ENCODE data around the gene PLXNB3.
A peak's percentile ranks its signal among the peaks of the same experiment; 100 is the strongest.
"Not testable (repeated sequence)": the region's sequence is repeated elsewhere in the genome, so short reads cannot be mapped to it uniquely, and the experiment has no call there.

The PLXNB3 gene

DNA sequence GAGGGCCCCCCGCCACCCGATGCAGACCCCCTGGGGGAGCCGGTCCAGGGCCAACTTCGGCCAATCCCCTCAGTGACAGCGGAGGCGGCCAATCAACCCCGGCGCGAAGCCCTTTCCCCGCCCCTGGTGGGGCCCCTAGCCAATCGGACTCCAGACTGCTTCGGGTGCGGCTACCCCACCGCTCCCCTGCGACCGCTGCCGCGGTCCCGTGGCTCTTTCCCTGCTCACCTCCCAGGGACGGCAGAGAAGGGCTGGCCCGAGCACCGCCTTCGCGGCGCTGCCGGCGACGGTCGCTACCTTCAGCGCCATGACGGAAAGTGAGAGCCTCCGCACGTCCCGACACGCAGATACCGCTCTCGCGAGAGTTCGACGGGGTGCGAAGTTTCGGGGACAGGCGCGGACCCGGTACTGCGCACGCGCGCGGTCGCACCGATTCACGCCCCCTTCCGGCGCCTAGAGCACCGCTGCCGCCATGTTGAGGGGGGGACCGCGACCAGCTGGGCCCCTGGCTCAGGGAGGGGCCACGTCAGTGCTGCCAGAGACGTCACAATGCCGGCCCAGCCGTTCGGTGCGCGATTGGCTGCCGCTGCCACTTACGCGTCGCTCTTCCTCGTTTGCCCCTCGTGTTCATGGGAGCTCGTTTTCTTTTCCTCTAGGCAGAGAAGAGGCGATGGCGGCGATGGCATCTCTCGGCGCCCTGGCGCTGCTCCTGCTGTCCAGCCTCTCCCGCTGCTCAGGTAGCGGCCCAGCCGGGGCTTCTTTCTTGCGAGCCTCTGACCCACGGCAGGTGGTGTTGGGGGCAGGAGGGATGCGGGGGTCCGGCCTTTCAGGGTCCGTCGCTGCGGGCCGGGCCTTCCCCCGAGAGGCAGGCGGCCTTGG lies 30.2 kb downstream of the PLXNB3 start, which contains the start of the genes IDH3G and SSR4:
Gene IDH3G (minus strand): TSS at position 358 of the 879 bp plus-strand sequence. CDS start 49 bp downstream, at position 309.
Gene SSR4 (plus strand): TSS at position 651 of the 879 bp plus-strand sequence. CDS start 20 bp downstream, at position 671.
- DNase-seq: peak; percentile 86 to 93

DNA sequence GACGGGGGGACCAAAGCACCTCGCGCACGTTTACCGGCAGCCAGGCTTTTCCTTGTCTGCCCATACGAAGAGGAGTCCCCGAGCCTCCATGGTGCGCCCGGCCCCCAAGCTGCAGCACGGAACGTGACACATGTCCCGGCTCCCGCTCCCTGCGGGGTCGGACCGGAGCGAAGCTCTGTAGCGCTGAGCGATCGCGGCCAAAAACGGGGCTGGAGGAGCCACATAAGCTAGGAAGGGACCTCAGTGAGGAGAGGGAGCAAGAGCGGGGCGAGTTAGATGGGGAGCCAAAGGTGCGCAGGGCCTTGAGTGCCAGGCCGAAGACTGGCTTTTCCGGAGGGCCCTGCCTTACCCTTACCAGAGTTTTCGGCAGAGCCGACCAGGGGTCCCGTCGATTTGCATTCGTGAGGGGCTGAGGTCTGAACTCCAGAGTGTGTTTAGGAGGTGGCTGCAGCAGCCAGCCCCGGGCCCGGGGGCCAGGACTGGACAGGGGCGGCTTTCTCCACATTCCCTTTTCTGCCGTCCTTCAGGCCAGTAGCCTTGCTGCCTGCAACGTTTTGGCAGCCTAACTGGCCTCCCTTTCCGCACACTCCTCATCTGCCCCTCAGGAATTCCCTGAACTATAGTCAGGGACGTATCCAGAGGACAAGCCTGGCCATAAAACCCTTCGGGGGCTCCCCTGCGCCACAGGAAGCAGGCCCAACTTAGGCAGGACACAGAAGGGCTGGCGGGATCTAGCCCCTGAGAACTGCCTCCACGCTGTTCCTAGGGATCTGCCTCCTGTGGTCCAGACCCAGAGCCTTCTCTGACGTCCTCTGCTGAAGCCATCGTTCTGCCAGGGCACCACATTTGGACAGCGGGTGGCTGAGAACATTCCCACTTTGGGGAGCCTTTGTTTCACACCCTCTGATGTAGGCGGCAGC lies 31.1 kb downstream of the PLXNB3 start:
- DNase-seq: peak in 1 of 2 experiments; percentile 11

DNA sequence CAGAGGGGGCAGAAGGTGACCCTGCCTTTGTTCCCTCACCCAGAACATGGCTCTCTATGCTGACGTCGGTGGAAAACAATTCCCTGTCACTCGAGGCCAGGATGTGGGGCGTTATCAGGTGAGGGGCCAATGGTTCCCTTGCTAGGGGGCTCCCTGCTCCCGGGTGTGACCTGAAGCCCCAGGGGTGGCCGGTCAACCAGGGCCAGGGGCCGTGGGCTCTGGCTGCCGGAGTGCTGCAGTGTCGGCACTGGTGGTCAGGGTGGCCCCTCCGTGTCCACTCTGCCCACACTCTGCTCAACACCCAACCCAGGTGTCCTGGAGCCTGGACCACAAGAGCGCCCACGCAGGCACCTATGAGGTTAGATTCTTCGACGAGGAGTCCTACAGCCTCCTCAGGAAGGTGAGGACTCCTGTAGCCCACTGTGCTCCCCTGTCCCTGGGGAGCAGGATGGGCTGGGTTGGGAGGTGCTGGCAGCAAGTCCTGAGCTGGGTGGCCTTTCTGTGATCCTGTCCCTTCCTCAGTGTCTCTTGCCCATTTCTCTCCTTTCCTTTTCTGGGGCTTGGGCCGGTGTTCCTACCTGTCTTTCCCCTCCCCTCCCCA lies 33.5 kb downstream of the PLXNB3 start:
- no peak for DNase-seq

DNA sequence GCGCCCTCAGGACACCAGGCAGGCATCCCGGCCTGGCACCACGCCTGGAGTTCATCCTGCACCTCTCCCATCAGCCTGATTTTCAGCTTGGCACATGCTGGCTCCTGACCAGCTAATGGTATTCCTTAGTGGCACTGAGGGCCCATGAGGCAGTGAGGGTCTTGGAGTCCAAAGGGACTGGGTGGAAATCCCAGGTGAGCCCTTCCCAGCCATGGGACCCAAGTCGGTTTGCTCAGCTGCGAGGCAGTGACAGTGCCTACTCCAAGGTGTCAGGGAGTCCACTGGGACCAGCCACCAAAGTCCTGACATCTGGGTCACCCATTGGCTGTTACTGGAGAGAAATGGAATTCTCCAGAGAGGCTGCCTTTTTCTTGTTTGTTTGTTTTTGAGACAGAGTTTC lies 35.3 kb downstream of the PLXNB3 start:
- no peak for DNase-seq

DNA sequence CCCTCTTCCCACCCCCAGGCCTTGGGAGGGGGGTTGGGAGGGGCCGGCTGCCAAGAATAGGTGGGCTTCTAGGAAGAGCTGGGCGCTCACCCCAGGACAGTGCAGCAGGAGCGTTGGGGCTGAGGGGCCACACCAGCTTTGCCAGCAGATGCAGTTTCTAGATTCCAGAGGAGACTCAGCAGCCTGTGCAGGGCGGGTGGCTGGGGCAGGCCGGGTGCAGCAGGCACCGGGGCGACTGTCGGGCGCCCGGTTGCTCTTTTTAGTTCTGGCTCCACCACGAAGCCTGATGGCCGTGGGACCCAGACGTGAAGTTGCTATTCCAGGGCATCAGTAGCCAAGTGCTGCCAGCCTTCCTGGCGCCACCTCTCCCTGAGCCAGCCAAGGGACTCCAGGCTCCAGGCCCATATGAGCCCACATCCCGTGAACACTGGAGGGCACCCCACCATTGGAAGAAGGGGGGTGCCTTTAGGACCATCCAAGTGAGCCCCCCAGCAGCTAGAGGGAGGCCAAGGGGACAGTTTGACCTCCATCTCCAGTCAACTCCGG lies 36.2 kb downstream of the PLXNB3 start:
- no peak for DNase-seq

DNA sequence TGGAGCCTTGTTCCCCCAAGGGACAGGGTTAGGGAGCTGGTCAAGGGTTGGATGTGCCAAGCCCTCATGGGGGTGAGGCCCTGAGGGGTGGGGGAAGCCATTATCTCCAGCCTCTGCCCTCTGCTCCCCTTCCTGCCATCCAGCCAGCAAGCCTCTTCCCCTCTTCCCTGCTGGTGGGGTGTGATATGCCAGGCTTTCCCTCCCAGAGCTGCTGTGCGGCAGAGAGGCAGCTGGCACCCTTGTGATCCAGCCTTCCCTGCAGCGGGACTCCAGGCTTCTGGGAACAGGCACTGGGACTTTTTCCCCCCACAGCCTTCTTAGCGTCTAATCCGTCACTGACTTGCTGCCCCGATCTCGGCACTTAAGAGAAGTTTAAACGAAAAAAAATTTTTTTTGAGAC lies 36.7 kb downstream of the PLXNB3 start:
- DNase-seq: no peak

DNA sequence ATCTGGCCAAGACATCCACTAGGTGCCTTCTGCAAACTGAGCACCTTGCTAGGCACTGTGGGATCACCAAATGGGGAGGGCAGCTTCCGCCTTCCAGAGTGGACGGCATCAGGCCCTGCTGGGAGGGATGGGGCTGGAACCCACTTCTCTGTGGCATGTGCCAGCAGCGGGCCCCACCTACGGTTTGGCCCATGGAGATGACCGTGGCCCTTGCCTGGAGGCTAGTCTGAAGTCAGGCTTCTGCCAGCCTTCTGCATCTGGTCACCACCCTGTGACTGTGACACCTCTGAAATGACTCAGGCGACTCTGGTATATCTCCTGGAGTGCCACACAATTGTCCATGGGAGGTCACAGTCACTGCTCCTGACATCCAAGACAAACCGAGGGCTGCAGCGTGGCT lies 37.6 kb downstream of the PLXNB3 start:
- no peak for DNase-seq

DNA sequence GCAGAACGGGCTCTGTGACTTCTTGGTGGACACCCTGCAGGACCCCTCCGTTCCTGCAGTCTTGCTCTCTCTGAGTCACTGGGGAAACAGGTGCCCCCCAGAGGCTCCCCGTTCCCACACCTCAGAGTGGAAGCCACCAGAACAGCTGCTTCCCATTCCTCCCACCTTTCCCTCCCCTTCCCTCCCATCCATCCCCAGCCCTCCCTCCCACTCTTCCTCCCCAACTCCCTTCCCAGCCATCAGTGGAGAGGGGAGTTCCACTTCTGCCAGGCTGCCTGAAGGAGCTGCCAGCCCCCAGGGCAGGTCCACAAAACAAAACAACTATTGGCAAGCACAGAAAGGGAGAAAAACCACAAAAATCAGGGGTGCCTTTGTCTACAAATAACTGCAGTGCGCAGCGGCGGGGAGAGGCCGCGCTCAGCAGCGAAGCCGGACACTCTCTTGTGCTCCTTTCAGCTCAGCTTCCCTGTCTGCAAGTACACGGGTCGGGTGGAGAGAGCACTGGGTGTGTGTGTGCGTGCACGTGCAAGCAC lies 38.5 kb downstream of the PLXNB3 start:
- DNase-seq: no peak

DNA sequence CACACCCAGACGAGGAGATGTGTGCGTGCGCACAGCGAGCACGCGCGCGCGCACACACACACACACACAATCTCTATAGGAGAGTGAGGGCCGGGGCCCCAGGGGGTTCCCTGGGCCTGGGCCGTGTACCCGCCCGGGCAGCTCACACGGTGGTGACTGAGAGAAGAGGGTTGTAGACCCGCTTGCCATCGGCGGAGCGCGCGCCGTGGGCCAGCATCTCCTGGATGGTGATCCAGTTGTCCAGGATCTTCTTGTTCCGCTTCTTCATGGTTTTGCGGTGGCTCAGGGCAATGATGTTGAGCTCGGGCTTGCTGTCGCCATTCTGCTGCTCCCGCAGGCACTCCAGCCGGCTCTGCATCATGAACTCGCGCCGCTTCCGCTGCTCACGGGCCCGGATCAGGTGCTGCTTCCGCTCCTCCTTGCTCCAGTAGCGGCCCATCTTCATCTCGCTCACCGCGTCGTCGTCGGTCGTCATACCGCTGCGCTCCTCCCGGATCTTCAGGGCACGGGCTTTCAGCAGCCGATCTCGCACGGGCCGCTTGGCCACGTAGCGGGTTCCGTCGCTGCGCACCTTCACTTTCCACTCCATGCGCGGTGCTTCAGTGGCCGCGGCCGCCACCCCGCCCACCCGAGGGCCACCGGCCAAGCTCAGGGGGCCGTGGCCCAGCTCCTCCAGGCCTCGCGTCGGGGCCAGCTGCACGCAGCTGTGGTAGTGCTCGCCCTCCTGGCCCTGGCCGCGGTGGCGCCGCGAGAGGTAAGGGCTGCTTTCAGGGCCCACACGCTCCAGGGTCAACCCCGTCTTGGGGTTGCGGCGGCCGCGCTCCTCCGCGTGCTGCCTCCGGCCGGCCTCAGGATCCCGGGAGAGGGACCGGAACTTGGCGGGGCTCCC lies 39.4 kb downstream of the PLXNB3 start:
- DNase-seq: no peak

DNA sequence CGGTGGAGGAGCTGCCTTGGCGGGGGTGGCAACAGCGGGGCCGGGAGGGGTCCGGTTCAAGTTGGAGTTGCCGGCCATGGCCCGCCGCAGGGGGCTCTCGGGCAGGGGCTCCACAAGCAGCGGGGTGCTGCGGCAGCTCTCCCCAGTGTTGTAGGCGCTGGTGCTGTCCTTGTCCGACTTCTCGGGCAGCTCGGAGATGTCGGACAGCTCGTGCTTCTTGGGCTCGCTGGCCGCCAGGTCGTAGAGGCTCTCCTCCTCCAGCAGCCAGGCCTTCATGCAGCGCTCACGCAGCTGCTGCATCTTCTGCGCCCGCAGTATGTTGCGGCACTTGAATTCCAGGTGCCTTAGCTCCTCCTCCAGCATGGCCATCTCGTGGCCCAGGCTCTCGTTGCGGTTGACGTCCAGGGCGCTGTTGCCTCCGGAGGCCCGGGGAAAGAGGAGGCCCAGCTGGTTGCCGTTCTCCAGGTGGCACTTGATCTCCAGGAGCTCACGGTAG lies 40.1 kb downstream of the PLXNB3 start:
- DNase-seq: no peak

DNA sequence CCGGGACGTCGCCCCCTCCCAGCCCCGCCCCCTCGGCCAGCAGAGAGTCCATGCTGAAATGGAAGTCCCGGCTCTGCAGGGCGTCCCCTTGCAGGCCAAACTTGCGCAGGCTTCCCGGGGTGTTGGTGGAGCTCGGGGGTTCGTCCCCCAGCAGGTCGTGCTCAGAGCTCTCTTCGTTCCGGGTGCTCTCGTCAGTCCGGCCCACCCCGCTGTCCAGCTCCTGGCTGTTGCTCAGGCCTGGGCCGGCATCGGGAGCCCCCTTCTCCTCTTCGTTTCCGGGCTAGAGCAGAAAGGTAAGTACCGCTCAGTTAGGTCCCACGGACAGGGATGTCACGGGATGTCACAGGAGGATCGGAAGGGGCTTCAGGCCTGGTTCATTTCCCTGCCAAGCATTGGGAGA lies 40.6 kb downstream of the PLXNB3 start:
- no peak for DNase-seq

DNA sequence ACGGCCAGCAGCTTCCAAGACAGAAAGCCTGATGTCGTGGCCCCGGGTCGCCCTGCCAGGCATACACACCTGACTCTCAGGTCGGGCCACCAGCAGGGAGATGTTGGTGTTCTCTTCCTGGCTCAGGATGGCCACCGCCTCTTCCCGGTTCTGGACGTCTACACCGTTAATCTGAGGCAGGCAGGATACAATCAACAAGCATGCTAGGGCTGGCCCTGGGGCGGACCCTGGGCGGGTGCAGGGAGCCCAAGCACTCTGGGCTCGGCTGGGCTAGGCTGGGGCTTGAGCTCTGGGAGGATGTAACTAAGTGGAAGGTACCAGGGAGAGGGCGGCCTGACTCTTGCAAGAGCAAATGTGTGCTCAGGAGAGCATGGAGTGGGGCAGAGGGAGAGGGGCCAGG lies 41.4 kb downstream of the PLXNB3 start:
- no peak for DNase-seq

DNA sequence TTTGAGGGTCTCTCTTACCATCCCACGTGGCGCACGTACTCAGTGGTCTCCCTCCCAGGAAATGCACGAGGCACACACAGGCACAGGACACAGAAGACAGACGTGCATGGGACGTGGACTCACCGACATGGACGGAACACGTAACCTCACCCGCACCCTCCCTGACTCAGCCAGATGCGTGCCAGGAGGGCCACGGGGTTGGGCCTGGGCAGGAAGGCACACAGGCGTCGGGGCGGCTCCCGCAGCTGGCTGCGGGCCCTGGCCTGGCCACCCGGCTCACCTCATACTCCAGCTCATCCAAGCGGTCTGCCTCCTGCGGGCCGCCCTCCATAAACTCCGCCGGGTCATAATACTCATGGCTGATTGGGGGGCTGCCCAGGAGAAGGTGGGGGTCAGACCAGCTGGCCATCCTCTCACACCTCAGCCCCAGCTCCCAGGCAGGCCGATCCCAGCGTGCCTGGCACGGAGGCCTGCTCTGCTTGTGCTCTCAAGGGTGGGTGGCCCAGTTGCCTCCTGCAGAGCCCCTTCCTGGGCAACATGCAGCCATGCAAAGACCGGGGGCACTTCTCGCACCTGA lies 43.0 kb downstream of the PLXNB3 start:
- DNase-seq: no peak

DNA sequence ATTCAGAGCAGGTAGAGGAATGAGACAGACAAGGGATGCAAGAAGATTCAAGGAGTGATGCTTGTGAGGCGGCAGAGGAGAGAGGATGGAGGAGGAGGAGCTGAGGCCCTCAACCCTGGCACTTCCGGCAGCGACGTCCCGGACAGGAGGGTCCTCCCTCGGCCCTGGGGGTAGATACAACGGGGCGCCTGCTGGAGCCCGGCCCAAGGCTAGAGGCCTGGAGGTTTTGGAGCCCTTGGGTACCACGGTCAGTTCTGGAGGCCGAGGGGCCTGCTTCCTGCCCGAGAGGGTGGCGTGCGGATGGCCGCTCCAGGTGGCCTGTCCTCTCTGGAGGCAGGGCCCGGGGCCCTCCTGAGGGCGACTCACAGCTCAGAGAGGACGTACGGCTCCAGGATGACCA lies 43.9 kb downstream of the PLXNB3 start:
- DNase-seq: no peak

DNA sequence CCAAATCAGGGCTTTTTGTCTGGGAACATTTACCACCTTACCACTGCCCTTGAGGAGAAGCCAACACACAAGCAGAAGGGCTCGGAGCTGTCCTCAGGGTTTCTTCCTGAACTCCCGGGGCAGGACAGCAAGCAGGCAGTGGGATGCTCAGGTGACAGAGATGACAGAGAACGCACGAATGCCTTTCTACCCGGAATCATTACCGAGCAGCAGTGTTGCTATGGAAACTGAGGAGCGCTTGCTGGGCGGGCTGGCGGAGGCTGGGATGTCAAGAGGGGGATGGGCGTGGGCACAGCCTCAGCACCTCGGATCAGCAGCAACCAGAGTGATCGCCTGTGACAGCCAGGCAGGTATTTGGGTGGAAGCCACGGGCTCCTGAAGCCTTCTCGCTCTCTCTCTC lies 48.2 kb downstream of the PLXNB3 start:
- no peak for DNase-seq

DNA sequence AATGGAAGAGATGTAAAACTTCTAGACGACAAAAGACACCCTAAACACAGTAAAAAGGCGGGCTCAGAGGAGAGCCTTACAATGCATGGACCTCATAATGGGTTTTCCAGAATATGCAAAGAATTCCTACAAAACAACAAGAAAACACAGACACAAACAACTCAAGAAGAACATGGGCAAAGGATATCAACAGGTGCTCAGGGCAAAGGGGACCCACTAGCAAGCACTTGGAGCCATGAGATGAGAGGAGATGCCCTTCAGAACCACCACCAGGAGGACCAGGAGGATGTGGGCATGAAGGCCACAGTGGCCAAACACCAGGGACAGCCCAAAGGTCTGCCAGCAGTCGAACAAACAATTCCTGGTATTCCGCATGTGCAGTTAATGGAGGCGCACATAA lies 49.1 kb downstream of the PLXNB3 start:
- no peak for DNase-seq

DNA sequence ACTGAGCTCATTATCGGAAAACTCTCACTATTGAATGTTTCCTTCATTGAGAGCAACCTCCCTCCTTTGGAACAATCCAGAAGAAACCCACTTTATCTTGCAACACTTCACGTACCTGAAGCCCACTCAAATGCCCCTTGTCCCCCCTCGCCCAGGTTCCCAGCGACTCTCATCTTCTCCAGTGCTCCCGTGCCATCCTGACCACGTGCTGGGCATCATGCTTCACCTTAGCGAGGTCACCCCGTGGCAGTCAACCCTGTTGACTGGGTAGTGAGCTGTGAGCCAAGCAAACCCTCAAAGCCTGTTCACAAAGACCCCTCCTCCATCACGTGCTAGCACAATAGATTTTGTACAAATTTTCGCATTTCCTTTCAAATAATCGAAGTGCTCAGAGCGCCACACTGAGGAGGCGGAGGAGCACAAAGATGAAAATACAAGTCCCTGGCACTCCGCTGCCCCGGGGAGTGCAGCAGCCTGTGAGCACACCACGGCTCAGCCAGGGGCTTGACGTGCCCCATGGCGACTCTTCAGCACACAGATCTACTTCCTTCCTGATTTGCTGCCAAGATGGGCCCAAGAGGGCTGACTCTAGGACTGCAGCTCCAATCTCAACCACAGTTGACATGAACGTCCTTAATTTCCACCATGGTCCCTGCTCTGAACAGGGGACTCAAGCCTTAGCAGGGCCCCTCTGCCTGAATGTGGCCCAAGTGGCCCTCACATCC lies 50.7 kb downstream of the PLXNB3 start:
- no peak for DNase-seq

DNA sequence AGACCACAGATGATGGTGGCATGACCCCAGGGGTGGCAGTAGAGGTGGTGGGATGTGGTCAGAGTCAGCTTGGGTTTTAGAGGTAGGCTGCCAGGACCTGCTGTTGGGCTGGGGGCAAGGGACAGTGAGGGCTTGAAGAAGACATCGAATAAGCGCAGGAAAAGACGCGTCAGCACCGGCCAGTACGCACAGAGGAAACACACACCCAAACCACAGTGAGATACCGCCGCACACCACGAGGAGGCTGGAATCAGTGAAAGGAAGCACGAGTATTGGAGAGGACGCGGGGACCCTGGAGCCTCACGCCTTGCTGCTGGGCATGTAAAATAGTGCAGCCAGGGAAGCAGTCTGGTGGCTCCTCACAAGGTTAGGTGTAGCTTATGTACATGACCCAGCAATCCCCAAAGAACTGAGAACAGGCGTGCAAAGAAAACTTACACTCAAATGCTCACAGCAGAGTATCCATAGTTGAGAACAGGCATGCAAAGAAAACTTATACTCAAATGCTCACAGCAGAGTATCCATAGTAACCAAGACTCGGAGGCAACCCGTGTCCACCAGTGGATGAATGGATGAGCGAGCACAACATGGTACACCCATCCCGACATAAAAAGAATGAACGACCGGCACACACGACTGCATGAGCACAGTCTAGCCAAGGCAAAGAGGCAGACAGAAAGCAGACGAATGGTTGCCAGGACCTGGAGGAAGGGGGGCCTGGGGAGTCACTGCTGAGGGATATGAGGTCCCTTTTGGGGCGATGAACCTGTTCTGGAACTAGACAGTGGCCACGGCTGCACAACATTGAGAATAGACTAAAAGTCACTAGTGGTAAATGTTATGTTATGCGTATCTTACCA lies 53.0 kb downstream of the PLXNB3 start:
- peak in 1 of 2 experiments; percentile 15 for DNase-seq

DNA sequence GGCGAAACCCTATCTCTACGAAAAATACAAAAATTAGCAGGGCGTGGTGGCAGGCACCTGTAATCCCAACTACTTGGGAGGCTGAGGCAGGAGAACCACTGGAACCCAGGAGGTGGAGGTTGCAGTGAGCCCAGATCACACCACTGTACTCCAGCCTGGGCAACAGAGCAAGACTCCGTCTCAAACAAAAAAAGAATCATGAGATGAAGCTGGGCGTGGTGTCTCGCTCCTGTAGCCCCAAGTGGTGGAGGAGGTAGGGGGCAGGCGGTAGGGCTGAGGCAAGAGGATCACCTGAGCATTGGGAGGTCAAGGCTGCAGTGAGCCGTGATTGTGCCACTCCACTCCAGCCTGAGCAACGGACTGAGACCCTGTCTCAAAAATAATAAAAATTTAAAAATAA lies 54.0 kb downstream of the PLXNB3 start:
- not testable (repeated sequence) for DNase-seq

All from stimulated activated CD4-positive, alpha-beta T cell treated with anti-CD3 and anti-CD28 coated beads, Interleukin-4, amount 100 ng/mL, for 4 hours (primary cell).